OCI-LY7 (cell line): ENCODE measurements around the gene TP53TG3B.
"Not testable (repeated sequence)": the region's sequence is repeated elsewhere in the genome, so short reads cannot be mapped to it uniquely, and the experiment has no call there.

ENCODE experiments used
- CTCF ChIP-seq: fragments of 200-600 bp; sonication (generic); conservative IDR thresholded peaks from 2 replicates; pipeline ENCODE4 v1.5.1; 2014; ENCODE audit warnings: mild to moderate bottlenecking, antibody characterized with exemption, low read length, moderate library complexity, mixed read lengths
- EZH2phosphoT487 ChIP-seq: fragments of 200-600 bp; sonication (generic); IDR thresholded peaks from 2 replicates; pipeline ENCODE4 v1.6.1; 2018; ENCODE audit warnings: low read depth, borderline replicate concordance, mild to moderate bottlenecking, mixed run types, antibody characterized with exemption, low read length, moderate library complexity, mixed read lengths

GRCh38 chr16:33360541-33360940, at the start of gene TP53TG3B:
- not testable (repeated sequence) for TF ChIP-seq CTCF, EZH2phosphoT487
